ENCODE measurements around the gene SLC6A8.
"Not testable (repeated sequence)": the region's sequence is repeated elsewhere in the genome, so short reads cannot be mapped to it uniquely, and the experiment has no call there.

Gene SLC6A8

DNA sequence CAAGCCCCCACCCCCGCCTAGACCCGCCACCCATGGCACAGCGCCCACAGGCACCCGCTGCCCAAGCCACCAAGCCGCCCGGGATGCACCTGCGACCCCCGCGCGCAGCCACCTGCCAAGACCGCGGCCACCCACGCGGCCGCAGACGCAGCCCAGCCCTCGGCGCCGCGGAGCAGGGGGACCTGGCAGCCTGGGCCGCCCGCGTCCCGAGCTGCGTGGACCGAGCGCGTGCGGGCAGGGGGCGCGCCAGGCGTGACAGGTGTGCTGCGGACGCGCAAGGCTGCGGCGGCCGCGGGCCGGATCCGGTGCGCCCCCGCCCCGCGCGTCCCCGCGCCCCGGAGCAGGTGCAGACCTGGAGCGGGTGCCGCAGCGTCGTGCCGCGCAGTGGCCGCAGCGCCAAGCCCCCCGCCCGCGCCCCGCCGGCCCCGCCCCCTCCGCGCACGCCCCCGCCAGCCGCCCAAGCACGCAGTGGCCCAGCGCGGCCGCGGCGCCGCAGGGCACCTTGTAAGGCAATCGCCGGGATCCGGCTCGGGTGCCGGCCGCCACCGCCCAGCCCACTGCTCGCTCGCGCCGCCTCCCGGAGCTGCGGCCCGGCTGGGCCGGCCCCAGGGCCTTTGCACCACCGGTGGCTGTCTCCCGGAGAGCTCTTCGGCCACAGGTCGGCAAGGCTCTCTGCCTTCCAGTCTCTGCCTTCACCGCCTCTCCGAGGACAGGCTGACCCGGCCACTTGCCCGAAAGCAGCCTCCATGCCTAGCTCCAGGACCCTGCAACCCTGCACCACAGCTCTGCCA, 14.1 kb upstream of the SLC6A8 start, which contains the start of gene PNCK:
TSS of gene PNCK (minus strand) at position 386 of the 791 bp plus-strand sequence. CDS start 737 bp downstream, outside the sequence.
- Histone ChIP-seq H3K4me2 (ENCODE audit: low read length) (no peak within 1 kb of the TSS), H3K9ac (no peak within 1 kb of the TSS), H3K4me3 (ENCODE audit: low read depth, low read length) (no peak within 1 kb of the TSS), H3K27ac (no peak within 1 kb of the TSS), H3K27me3 (ENCODE audit: control insufficient read depth, insufficient read depth, low read length) (no peaks in the 10 kb centered on the region), H3K36me3 (ENCODE audit: control insufficient read depth, insufficient read depth, low read length) (no peaks in the 10 kb centered on the region), H2AFZ (no peak within 1 kb of the TSS), H3K4me1 (no peaks in the 10 kb centered on the region), H3K9me3 (ENCODE audit: control insufficient read depth, low read length) (no peaks in the 10 kb centered on the region), H3K79me2 (no peaks in the 10 kb centered on the region)
- no peak for TF ChIP-seq CTCF (IDR thresholded peaks at IDR 0.05)

DNA sequence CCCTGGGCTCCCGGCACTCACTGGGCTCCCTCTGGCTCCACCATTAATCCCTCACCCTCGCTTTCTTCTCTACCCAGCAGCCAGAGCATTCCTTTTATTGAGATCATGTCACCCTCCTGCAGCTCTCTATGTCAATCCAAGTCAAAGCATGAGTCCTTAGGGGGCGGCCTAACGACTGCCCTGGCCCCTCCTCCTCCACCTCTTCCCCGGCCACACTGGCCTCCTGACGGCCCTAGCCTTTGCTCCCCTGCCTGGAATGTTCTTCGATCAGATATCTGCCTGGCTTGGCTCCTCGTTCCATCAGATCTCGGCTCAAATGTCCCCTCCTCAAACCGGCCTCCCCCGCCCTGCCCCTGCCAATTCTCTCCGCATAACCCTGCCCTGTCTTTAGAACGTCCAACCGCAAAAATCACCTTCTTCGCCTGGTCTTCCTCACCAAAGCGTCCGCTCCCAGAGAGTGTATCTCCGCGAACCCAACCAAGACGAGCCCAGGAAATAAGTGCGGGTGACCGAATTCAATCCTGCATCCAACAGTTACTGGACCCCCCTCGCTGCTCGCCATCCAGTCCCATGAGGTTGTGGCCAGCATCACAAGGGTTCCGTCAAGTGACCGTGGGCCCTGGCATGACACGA, 13.4 kb upstream of the SLC6A8 start:
- no peaks in the 10 kb centered on the region for H3K27me3 ChIP-seq (ENCODE audit: control insufficient read depth, insufficient read depth, low read length)
- H3K9ac ChIP-seq = no peak overlapping the region
- H3K4me3 ChIP-seq (ENCODE audit: low read depth, low read length) = no peak overlapping the region
- no peak overlapping the region for H2AFZ ChIP-seq
- H3K4me1 ChIP-seq = no peaks in the 10 kb centered on the region
- no peaks in the 10 kb centered on the region for H3K9me3 ChIP-seq (ENCODE audit: control insufficient read depth, low read length)
- H3K36me3 ChIP-seq (ENCODE audit: control insufficient read depth, insufficient read depth, low read length) = no peaks in the 10 kb centered on the region
- no peak overlapping the region for H3K27ac ChIP-seq
- no peak overlapping the region for H3K4me2 ChIP-seq (ENCODE audit: low read length)
- H3K79me2 ChIP-seq = no peaks in the 10 kb centered on the region
- TF ChIP-seq CTCF (IDR thresholded peaks at IDR 0.05) = no peak

GRCh38 chrX:153681175-153681574, 6.6 kb upstream of the SLC6A8 start:
- Histone ChIP-seq H2AFZ (no peak overlapping the region), H3K4me3 (ENCODE audit: low read depth, low read length) (no peak overlapping the region), H3K79me2 (no peaks in the 10 kb centered on the region), H3K27ac (no peak overlapping the region), H3K27me3 (ENCODE audit: control insufficient read depth, insufficient read depth, low read length) (no peaks in the 10 kb centered on the region), H3K9me3 (ENCODE audit: control insufficient read depth, low read length) (no peaks in the 10 kb centered on the region), H3K4me1 (no peaks in the 10 kb centered on the region), H3K9ac (no peak overlapping the region), H3K36me3 (ENCODE audit: control insufficient read depth, insufficient read depth, low read length) (no peaks in the 10 kb centered on the region), H3K4me2 (ENCODE audit: low read length) (no peak overlapping the region)
- no peak for TF ChIP-seq CTCF (IDR thresholded peaks at IDR 0.05)

DNA sequence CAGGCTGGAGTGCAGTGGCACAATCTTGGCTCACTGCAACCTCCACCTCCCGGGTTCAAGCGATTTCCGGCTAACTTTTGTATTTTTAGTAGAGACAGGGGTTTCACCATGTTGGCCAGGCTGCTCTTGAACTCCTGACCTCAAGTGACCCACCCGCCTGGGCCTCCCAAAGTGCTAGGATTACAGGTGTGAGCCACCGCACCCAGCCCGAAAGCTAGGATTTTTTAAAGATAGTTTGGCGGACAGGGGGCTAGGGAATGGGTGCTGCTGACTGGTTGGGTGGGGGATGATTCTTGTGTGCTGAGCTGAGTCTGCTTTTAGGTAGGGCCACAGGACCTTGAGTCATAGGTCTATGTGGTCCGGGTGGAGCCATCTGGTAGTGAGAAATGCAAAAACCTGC, 4.2 kb upstream of the SLC6A8 start:
- H3K36me3 ChIP-seq (ENCODE audit: control insufficient read depth, insufficient read depth, low read length); H3K79me2 ChIP-seq; H2AFZ ChIP-seq; H3K27ac ChIP-seq; H3K9me3 ChIP-seq (ENCODE audit: control insufficient read depth, low read length); H3K9ac ChIP-seq; H3K4me2 ChIP-seq (ENCODE audit: low read length); H3K27me3 ChIP-seq (ENCODE audit: control insufficient read depth, insufficient read depth, low read length); H3K4me3 ChIP-seq (ENCODE audit: low read depth, low read length); H3K4me1 ChIP-seq: not testable (repeated sequence)

DNA sequence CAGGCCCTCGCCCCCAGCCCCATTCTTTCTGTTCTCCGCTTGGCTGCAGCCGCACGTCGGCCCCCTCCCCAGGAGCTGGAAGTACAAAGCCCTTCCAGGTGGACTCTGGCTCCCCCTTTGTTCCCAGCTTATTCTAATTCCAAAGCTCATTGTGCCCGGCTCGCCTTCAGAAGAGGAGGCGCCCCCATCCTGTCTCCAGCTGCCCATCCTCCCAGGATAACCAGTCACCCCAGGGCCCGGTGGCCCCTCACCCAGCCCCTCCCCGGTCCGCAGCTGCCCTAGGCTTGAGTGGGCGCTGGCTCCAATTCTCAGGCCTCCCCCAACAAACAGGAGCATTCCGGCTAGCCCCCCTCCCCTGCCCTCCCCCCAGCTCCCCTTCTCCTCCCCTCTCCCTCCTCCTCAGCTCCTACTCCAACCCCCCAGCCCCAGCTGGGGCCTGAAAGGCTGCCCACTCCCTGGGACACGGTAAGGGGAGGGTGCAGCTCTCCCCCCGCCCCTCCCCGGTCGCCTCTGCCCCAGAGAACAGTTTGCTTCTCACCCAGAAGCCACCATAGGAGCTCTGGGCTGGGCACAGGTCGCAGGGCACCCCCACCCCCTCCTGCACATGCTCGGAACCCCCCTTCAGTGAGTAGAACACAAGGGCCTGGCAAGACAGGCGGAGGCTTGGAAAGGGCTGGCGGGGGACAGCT, 3.1 kb upstream of the SLC6A8 start:
- H3K27me3 ChIP-seq (ENCODE audit: control insufficient read depth, insufficient read depth, low read length) = no peaks in the 10 kb centered on the region

More for the DNA sequence above, 3.1 kb upstream of the SLC6A8 start:
- no peak overlapping the region for H3K4me2 ChIP-seq (ENCODE audit: low read length)
- H2AFZ ChIP-seq = no peak overlapping the region
- no peaks in the 10 kb centered on the region for H3K9me3 ChIP-seq (ENCODE audit: control insufficient read depth, low read length)
- H3K4me3 ChIP-seq (ENCODE audit: low read depth, low read length) = no peak overlapping the region
- H3K9ac ChIP-seq = no peak overlapping the region
- H3K27ac ChIP-seq = no peak overlapping the region
- H3K79me2 ChIP-seq = no peaks in the 10 kb centered on the region
- no peaks in the 10 kb centered on the region for H3K4me1 ChIP-seq
- TF ChIP-seq CTCF (IDR thresholded peaks at IDR 0.05) = no peak
- H3K36me3 ChIP-seq (ENCODE audit: control insufficient read depth, insufficient read depth, low read length) = no peaks in the 10 kb centered on the region
